Sigmoid colon (tissue), 7 donors: ENCODE data around the gene SDK1. TPM values are rescaled to one million over a fixed set of nuclear protein-coding genes. Genes with fewer than 3 reads are reported as not detected.

Experiments
- DNase-seq: peaks from one replicate; pipeline ENCODE4 v3.0.0-alpha.2; 2019
- H3K27ac ChIP-seq, 4 donors: fragments of 200-600 bp; sonication (generic); one replicate each; pipeline ENCODE4 v1.5.1; 2016 to 2019; ENCODE audit warnings: mild to moderate bottlenecking in 1 of 4
- H3K27me3 ChIP-seq, 3 donors: fragments of 200-600 bp; sonication (generic); one replicate each; pipeline ENCODE4 v1.5.1; 2019; ENCODE audit warnings: mild to moderate bottlenecking in 1 of 3
- H3K36me3 ChIP-seq, 4 donors: fragments of 200-600 bp; sonication (generic); one replicate each; pipeline ENCODE4 v1.5.1; 2016 to 2019
- H3K4me1 ChIP-seq, 4 donors: fragments of 200-600 bp; sonication (generic); one replicate each; pipeline ENCODE4 v1.5.1; 2017 to 2019
- H3K4me3 ChIP-seq, 4 donors: fragments of 200-600 bp; sonication (generic); one replicate each; pipeline ENCODE4 v1.5.1; 2017 to 2019; ENCODE audit warnings: mild to moderate bottlenecking in 2 of 4, moderate library complexity in 1 of 4
- H3K9me3 ChIP-seq, 4 donors: fragments of 200-600 bp in 3 of 4; sonication (generic) in 3 of 4; one replicate each; pipeline versions ENCODE4 v1.5.1 to v1.6.1; 2013 to 2019
- CTCF ChIP-seq, 4 experiments: fragments of 450-650 bp in 3 of 4; fragments of 200-600 bp in 1 of 4; IDR thresholded peaks; one replicate each; pipeline ENCODE4 v1.5.1; 2016 to 2019; ENCODE audit warnings: antibody characterized with exemption in 4 of 4, mild to moderate bottlenecking in 3 of 4, moderate library complexity in 2 of 4
- EP300 ChIP-seq, 4 donors: sonication (generic); formaldehyde crosslinking; IDR thresholded peaks; one replicate each; pipeline ENCODE4 v1.6.1; 2017; ENCODE audit warnings: antibody characterized with exemption in 4 of 4
- POLR2A ChIP-seq, 2 donors: fragments of 450-650 bp; IDR thresholded peaks; one replicate each; pipeline ENCODE4 v1.6.1; 2016; ENCODE audit warnings: antibody characterized with exemption in 2 of 2, mild to moderate bottlenecking in 2 of 2, moderate library complexity in 2 of 2
- POLR2AphosphoS5 ChIP-seq, 4 donors: sonication (generic); formaldehyde crosslinking; IDR thresholded peaks; one replicate each; pipeline ENCODE4 v1.6.1; 2017; ENCODE audit warnings: antibody characterized with exemption in 4 of 4
- WGBS, 2 donors: extraction: QIAGEN DNeasy Blood & Tissue Kit; methylation state at CpG; one replicate each; pipeline ENCODE4 v1.1.7; 2013; 5-methylcytosine and 5-hydroxymethylcytosine counted together
- intact Hi-C: fragments of 100-400 bp; cut with DNase I; formaldehyde crosslinking; loops from one replicate; pipeline ENCODE4 v1.15.1; 2023
- polyA plus RNA-seq, 3 donors: library from polyadenylated mRNA; stranded (reverse); fragments of 200-250 nt; gene quantifications; one replicate each; pipeline ENCODE4 v1.2.3, GENCODE V29; 2013
- total RNA-seq, 4 donors: library from RNA; depleted of rRNA; stranded (reverse); fragments of >200 nt; gene quantifications; one replicate each; pipeline ENCODE4 v1.1.0, GENCODE V29; 2016
- donor health status: healthy with polysubstance abuse.
- donor health status: Bipolar disorder and iron deficiency.
- donor health status: healthy.

The SDK1 gene
- total and polyA plus RNA-seq, 7 donors: under 0.01 to 23.0 (median 10.0) TPM; not detected in 1

- intact Hi-C loops: no loop called here
- Histone ChIP-seq H3K27me3 (no peaks in the 10 kb centered on the region), H3K4me1 (peaks cover 0 to 8% (median 3%) of the 10 kb centered on the region in 4 donors), H3K4me3 (no peak overlapping the region), H3K36me3 (no peaks in the 10 kb centered on the region), H3K27ac (no peak overlapping the region), H3K9me3 (no peaks in the 10 kb centered on the region)
- TF ChIP-seq POLR2AphosphoS5 (IDR thresholded peaks at IDR 0.05) (no peak), POLR2A (IDR thresholded peaks at IDR 0.05) (no peak), EP300 (IDR thresholded peaks at IDR 0.05) (no peak), CTCF (IDR thresholded peaks at IDR 0.05) (no peak)
- 17 to 64% methylated on average over 5 of the region's 5 CpGs for WGBS, 2 donors
- no peak for DNase-seq
Measured at GRCh38 chr7:3561932-3562331, 260.9 kb downstream of the SDK1 start.

GRCh38 chr7:3564231-3564630 is 263.2 kb downstream of the SDK1 start:
- TF ChIP-seq EP300 (IDR thresholded peaks at IDR 0.05) (no peak), POLR2AphosphoS5 (IDR thresholded peaks at IDR 0.05) (no peak), POLR2A (IDR thresholded peaks at IDR 0.05) (no peak), CTCF (IDR thresholded peaks at IDR 0.05) (no peak)
- Histone ChIP-seq H3K27ac (no peak overlapping the region), H3K4me1 (peaks cover 0 to 3% (median under 1%) of the 10 kb centered on the region in 4 donors), H3K9me3 (no peaks in the 10 kb centered on the region), H3K4me3 (no peak overlapping the region), H3K36me3 (no peaks in the 10 kb centered on the region), H3K27me3 (no peaks in the 10 kb centered on the region)
- no peak for DNase-seq
- intact Hi-C loops: no loop called here
- WGBS, 2 donors: 78 to 92% methylated on average over 3 of the region's 3 CpGs

GRCh38 chr7:3568516-3568915 is 267.5 kb downstream of the SDK1 start:
- Histone ChIP-seq H3K9me3 (no peaks in the 10 kb centered on the region), H3K4me1 (no peaks in the 10 kb centered on the region), H3K4me3 (no peak overlapping the region), H3K27me3 (no peaks in the 10 kb centered on the region), H3K36me3 (no peaks in the 10 kb centered on the region), H3K27ac (no peak overlapping the region)
- no peak for DNase-seq
- intact Hi-C loops: no loop called here
- TF ChIP-seq EP300 (IDR thresholded peaks at IDR 0.05): no peak
- no peak for TF ChIP-seq POLR2A (IDR thresholded peaks at IDR 0.05)
- TF ChIP-seq POLR2AphosphoS5 (IDR thresholded peaks at IDR 0.05): no peak
- no peak for TF ChIP-seq CTCF (IDR thresholded peaks at IDR 0.05)
- 87 to 89% methylated on average over 1 of the region's 1 CpG for WGBS, 2 donors

GRCh38 chr7:3569643-3570042 is 268.6 kb downstream of the SDK1 start:
- WGBS, 2 donors: 64 to 87% methylated on average over 3 of the region's 3 CpGs
- Histone ChIP-seq H3K9me3 (no peaks in the 10 kb centered on the region), H3K4me3 (no peak overlapping the region), H3K4me1 (no peaks in the 10 kb centered on the region), H3K27ac (no peak overlapping the region), H3K27me3 (no peaks in the 10 kb centered on the region), H3K36me3 (no peaks in the 10 kb centered on the region)
- no peak for DNase-seq
- intact Hi-C loops: no loop called here
- TF ChIP-seq POLR2A (IDR thresholded peaks at IDR 0.05): no peak
- no peak for TF ChIP-seq EP300 (IDR thresholded peaks at IDR 0.05)
- no peak for TF ChIP-seq CTCF (IDR thresholded peaks at IDR 0.05)
- TF ChIP-seq POLR2AphosphoS5 (IDR thresholded peaks at IDR 0.05): no peak

GRCh38 chr7:3573151-3573550 is 272.1 kb downstream of the SDK1 start:
- no peaks in the 10 kb centered on the region for H3K27me3 ChIP-seq
- no peaks in the 10 kb centered on the region for H3K9me3 ChIP-seq
- H3K27ac ChIP-seq: no peak overlapping the region
- DNase-seq: no peak
- no peaks in the 10 kb centered on the region for H3K36me3 ChIP-seq
- intact Hi-C loops: no loop called here
- no peaks in the 10 kb centered on the region for H3K4me1 ChIP-seq
- 64 to 80% methylated on average over 6 of the region's 6 CpGs for WGBS, 2 donors
- TF ChIP-seq POLR2A (IDR thresholded peaks at IDR 0.05) (no peak), EP300 (IDR thresholded peaks at IDR 0.05) (no peak), POLR2AphosphoS5 (IDR thresholded peaks at IDR 0.05) (no peak), CTCF (IDR thresholded peaks at IDR 0.05) (no peak)
- H3K4me3 ChIP-seq: no peak overlapping the region
